GM12865 (cell line): ENCODE data around the gene ALX4.

ENCODE experiments used
- DNase-seq: peaks from one replicate; pipeline ENCODE4 v3.0.0; 2010; ENCODE audit warnings: low read depth
- H3K4me3 ChIP-seq: 2 replicates; pipeline ENCODE4 v1.5.1; 2011; ENCODE audit warnings: mild to moderate bottlenecking, low read depth, low read length, control low read depth
- TF ChIP-seq, protein P1 (sequence below): IDR thresholded peaks from 2 replicates; pipeline ENCODE4 v1.5.1; 2011; ENCODE audit warnings: low read length, control low read depth, low read depth, inconsistent platforms; ENCODE audit not compliant: insufficient read depth; ENCODE audit errors: missing control alignments

ALX4 gene

DNA sequence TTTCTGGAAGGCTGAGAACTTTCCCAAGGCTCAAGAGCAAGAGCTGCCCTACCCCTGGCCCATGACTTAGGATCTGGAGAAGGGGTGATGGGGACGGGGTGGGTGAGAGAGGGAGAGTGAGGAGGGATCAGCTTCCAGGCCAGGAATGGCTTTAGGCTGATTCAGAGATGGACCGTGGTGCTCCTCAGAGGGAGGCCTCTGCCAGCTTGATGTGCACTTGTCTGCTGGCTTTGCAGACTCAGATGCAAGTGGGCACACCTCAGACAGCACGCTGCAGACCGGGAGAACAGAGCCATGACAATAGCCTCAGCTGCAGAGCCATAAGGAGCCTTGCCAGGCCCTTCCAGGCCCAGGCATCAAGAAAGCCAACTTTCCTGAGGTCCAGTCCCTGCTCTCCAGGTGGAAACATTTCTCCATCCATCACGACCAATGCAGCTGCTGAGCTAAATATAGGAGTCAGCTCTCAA lies 41.3 kb downstream of the ALX4 start:
- no peak for DNase-seq
- TF ChIP-seq, protein P1, sequence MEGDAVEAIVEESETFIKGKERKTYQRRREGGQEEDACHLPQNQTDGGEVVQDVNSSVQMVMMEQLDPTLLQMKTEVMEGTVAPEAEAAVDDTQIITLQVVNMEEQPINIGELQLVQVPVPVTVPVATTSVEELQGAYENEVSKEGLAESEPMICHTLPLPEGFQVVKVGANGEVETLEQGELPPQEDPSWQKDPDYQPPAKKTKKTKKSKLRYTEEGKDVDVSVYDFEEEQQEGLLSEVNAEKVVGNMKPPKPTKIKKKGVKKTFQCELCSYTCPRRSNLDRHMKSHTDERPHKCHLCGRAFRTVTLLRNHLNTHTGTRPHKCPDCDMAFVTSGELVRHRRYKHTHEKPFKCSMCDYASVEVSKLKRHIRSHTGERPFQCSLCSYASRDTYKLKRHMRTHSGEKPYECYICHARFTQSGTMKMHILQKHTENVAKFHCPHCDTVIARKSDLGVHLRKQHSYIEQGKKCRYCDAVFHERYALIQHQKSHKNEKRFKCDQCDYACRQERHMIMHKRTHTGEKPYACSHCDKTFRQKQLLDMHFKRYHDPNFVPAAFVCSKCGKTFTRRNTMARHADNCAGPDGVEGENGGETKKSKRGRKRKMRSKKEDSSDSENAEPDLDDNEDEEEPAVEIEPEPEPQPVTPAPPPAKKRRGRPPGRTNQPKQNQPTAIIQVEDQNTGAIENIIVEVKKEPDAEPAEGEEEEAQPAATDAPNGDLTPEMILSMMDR = no peak
- no peak overlapping the region for H3K4me3 ChIP-seq

DNA sequence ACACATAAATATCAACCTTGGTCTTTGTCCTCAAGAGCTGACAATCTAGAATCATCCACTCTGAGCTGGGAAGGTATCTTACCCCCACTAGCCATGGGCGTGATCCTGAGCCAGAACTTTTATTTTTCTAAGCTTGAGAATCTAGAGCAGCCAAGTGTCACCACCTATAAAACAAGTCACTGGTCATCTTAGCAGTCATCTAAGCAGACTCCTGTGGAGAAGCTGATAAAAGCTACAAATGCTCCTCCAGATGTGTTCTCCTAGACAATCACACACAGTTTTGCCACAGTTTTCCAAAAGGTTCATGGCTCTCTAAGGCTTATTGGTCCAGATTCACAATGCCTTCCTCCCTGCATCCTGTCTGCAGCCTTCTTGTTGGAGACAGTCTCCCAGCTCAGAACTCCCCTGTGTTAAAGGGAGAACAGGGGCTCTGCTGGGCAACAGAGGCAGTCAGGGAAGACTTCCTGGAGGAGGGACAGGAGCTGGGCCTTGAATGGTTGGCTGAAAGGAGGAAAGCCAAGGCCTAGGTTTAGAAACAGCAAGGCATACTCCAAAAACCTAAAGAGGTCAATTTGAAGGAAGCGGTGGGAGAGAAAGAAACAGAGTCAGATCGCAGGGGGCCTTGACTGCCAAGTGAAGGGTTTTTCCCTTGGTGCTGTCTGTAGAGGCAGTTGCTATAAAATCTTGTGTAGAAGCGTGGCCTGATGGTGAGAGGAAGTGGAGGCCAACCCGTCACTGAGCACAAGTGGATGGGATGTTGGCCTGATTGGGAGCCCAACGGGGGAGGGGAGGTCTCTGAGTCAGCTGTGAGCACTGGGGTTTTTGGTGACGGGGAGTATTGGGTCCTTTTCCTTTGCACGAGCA lies 42.0 kb downstream of the ALX4 start:
- no peak overlapping the region for H3K4me3 ChIP-seq
- TF ChIP-seq, protein P1 = no peak
- DNase-seq = no peak

DNA sequence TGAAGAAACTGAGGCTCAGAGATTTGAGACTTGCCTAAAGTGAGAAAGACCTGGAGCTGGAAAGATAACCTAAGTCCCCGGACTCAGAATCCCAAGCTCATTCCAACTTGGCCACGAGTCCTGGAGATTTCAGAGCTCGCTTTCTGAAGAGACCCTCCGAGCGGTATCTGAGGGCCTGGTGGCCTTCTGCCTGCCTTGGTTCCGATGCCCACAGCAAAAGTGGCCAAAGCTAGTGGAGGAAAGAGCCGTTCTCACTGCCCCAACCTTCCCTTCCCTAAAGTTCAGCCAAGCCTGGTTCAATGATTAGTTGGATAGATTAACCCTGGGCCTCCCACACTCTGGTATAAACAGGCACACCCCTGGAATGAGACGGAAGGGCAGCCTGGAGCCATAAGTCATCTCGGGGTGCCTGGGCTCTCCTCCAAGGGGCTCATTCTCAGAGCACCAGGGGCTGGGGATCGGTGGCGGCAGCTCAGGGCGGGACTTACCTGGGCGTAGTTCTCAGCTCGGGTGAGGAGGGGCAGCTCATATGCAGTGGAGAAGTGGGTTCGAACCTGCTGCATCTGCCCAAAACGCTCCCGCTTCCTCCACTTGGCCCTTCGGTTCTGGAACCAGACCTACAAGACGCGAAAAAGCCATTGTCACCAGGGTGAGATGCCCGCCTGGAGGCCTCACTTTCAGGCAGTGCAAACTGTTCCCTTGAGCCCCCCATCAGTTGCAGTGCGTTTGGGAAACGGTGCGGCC lies 42.8 kb downstream of the ALX4 start:
- TF ChIP-seq, protein P1 = no peak

DNA sequence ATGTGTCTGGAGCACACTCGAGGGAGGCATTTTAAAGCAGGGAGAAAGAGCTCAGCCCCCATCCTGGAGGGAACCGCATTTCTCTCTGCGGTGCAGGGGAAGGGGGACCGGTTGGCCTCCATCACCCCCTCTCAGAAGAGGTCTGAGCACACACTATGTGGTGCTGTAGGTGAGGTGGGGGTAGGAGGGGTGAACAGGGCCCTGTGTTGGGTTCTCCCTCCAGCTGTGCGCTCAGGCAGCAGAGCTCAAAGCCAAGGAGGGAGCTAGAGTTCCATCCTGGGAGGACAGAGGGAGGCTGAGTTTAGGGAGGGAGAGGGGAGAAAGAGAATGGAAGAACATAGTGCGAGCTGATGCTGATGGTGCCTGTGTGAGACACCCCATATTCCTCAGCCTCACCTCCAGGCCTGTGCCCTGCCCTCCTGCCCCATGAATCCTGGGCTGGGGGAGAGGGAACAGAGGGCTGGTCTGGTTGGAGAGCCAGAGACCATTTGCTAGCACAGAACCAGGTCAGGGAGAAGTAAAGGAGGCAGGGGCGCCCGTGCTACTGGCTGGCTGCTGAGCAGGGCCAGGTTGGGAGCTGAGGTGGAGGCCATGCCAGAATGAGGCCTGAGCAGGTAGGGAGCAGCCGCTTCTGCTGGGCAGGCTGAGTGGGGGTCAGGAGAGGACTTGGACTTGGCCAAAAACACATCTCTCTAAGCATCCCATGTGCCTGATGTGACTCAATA lies 43.7 kb downstream of the ALX4 start:
- TF ChIP-seq, protein P1 = no peak
- DNase-seq = no peak
- H3K4me3 ChIP-seq = no peak overlapping the region

More for the DNA sequence above, 42.8 kb downstream of the ALX4 start:
- no peak overlapping the region for H3K4me3 ChIP-seq
- DNase-seq = no peak

DNA sequence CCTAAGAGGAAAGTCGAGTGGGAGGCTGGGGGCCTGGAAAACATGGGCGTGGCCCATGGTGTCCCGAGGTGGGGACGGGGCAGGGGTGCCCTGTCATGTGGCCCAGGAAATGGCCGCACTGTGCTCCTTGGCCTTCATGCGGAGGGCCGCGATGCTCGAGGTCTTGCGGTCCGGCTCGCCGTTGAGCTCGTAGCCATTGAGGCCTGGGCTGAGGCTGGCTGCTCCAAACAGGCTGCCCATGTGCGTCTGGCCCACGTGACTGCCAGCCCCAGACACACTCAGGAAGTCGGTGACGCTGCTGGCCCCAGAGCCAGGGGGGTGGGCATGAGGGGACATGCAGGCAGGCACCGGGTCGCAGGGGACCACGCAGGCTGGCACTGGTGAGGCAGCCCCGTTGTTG lies 45.2 kb downstream of the ALX4 start:
- no peak for DNase-seq
- no peak overlapping the region for H3K4me3 ChIP-seq
- TF ChIP-seq, protein P1 = no peak

DNA sequence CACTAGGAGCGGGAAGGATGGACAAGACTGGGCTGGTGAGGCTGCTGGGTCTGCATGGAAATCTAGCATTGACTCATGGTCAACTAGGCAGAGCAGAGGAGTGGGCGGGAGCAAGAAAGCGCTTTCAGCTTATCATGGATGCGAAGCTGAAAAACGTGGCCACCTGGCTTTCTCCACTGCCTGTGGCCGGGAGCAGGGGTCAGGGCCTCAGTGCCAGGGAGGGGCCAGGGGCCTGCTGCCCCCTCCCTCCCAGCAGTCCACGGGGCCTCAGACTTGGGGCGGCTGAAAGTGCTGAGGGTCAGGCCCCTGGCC lies 45.5 kb downstream of the ALX4 start:
- TF ChIP-seq, protein P1 = no peak
- no peak overlapping the region for H3K4me3 ChIP-seq
- DNase-seq = no peak
